Mesothelial cell of epicardium (in vitro differentiated cells): ENCODE measurements around the gene RIC1. TPM values are rescaled to one million over a fixed set of nuclear protein-coding genes. Genes with fewer than 3 reads are reported as not detected.
"Not testable (repeated sequence)": the region's sequence is repeated elsewhere in the genome, so short reads cannot be mapped to it uniquely, and the experiment has no call there.

Experiments
- DNase-seq, 2 experiments: peaks; one replicate each; pipeline ENCODE4 v3.0.0; 2021; ENCODE audit warnings: low spot score in 2 of 2; ENCODE audit not compliant: unreplicated experiment in 2 of 2
- H3K27ac Mint-ChIP-seq: 2 replicates; pipeline ENCODE4 v1.8.0; 2021; ENCODE audit warnings: mixed read lengths
- H3K27me3 Mint-ChIP-seq: 2 replicates; pipeline ENCODE4 v1.8.0; 2021; ENCODE audit warnings: low read depth, mixed read lengths
- H3K36me3 Mint-ChIP-seq: 2 replicates; pipeline ENCODE4 v1.8.0; 2021; ENCODE audit warnings: mixed read lengths
- H3K4me1 Mint-ChIP-seq: 2 replicates; pipeline ENCODE4 v1.8.0; 2021; ENCODE audit warnings: mixed read lengths
- H3K4me3 Mint-ChIP-seq: 2 replicates; pipeline ENCODE4 v1.8.0; 2021; ENCODE audit warnings: mild to moderate bottlenecking, moderate library complexity, mixed read lengths
- H3K9me3 Mint-ChIP-seq: 2 replicates; pipeline ENCODE4 v1.8.0; 2021; ENCODE audit warnings: mixed read lengths
- CTCF ChIP-seq: fragments of 200-600 bp; sonication (generic); IDR thresholded peaks from one replicate; pipeline ENCODE4 v1.5.0; 2021; ENCODE audit warnings: antibody characterized with exemption; ENCODE audit not compliant: unreplicated experiment
- total RNA-seq: library from RNA; stranded (reverse); gene quantifications from 3 replicates; pipeline ENCODE4 v1.2.1, GENCODE V29; 2021

Gene RIC1
- total RNA-seq, 1 donor from 2014 or later, result 39.2 TPM

GRCh38 chr9:5790923-5791322, 162.0 kb downstream of the RIC1 start:
- Mint-ChIP-seq H3K9me3 (no peaks in the 10 kb centered on the region), H3K4me1 (no peaks in the 10 kb centered on the region), H3K4me3 (no peak overlapping the region), H3K27ac (no peak overlapping the region), H3K27me3 (no peaks in the 10 kb centered on the region), H3K36me3 (peaks cover 28% of the 10 kb centered on the region)
- DNase-seq, result no peak
- TF ChIP-seq CTCF, result no peak

GRCh38 chr9:5791870-5792269, 163.0 kb downstream of the RIC1 start:
- Mint-ChIP-seq H3K4me1 (no peaks in the 10 kb centered on the region), H3K27me3 (no peaks in the 10 kb centered on the region), H3K9me3 (no peaks in the 10 kb centered on the region), H3K27ac (no peak overlapping the region), H3K36me3 (peaks cover 32% of the 10 kb centered on the region), H3K4me3 (no peak overlapping the region)
- no peak for TF ChIP-seq CTCF
- DNase-seq, result no peak

DNA sequence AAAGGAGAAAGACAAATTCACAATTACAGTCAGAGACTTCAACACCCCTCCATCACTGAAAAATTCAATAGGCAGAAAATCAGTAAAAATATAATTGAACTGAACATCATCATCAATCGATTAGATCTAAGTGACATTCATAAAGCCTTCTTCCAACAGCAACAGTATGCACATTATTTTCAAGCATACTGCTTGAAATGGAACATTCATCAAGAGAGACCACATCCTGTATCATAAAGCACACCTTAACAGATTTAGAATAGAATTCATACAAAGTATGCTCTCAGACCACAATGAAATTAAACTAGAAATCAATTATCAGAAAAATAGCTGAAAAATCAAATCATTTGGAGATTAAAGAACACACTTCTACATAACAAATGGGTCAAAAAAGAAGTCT, 164.9 kb downstream of the RIC1 start:
- H3K36me3 Mint-ChIP-seq, result peaks cover 34% of the 10 kb centered on the region
- H3K9me3 Mint-ChIP-seq, result no peaks in the 10 kb centered on the region
- DNase-seq, result no peak
- TF ChIP-seq CTCF, result no peak
- H3K4me1 Mint-ChIP-seq, result no peaks in the 10 kb centered on the region
- H3K27ac Mint-ChIP-seq, result no peak overlapping the region
- H3K4me3 Mint-ChIP-seq, result no peak overlapping the region
- H3K27me3 Mint-ChIP-seq, result no peaks in the 10 kb centered on the region

DNA sequence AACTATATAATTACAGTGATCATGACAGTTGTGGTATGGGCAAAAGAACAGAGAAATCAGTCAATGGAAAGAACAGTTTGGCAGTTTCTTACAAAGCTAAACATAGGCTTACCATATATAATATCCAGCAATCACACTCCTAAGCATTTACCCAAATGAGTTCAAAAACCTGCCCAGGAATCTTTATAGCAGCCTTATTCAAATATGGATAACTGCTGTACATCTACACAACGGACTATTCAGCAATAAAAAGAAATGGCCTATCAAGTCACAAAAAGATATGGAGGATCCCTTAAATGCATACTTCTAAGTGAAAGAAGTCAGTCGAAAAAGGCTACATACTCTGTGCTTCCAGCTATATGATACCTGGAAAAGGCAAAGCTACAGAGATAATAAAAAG, 167.4 kb downstream of the RIC1 start:
- peaks cover 12% of the 10 kb centered on the region for H3K4me1 Mint-ChIP-seq
- H3K9me3 Mint-ChIP-seq, result no peaks in the 10 kb centered on the region
- H3K27me3 Mint-ChIP-seq, result no peaks in the 10 kb centered on the region
- no peak for TF ChIP-seq CTCF
- DNase-seq, result no peak
- H3K27ac Mint-ChIP-seq, result no peak overlapping the region
- peaks cover 21% of the 10 kb centered on the region for H3K36me3 Mint-ChIP-seq
- no peak overlapping the region for H3K4me3 Mint-ChIP-seq

DNA sequence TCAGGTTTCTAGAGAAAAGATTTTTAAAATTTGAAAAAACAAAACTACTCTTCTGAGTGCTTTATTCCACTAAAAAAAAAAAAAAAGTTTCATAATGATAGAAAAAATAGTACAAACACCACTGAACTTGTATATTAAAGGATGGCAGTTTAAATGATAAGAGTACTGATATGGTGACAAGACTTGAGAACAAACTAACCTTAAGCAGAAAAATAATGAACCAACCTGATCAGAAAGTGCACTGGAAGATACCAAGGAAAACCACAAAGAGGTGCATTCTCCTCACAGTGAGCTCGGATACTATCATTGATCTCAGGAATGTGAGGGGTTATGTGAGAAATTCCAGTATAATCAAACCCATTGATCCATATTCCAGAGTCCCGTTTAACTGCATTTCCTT, 169.7 kb downstream of the RIC1 start:
- H3K4me3 Mint-ChIP-seq, result no peak overlapping the region
- no peak overlapping the region for H3K27ac Mint-ChIP-seq
- TF ChIP-seq CTCF, result no peak
- peaks cover 15% of the 10 kb centered on the region for H3K36me3 Mint-ChIP-seq
- no peak for DNase-seq
- H3K27me3 Mint-ChIP-seq, result no peaks in the 10 kb centered on the region
- no peaks in the 10 kb centered on the region for H3K9me3 Mint-ChIP-seq
- peaks cover 18% of the 10 kb centered on the region for H3K4me1 Mint-ChIP-seq

- Mint-ChIP-seq H3K36me3 (peaks cover 15% of the 10 kb centered on the region), H3K27me3 (no peaks in the 10 kb centered on the region), H3K4me3 (peak overlapping the region; percentile 38), H3K9me3 (no peaks in the 10 kb centered on the region), H3K27ac (no peak overlapping the region), H3K4me1 (peaks cover 18% of the 10 kb centered on the region)
- DNase-seq, result no peak
- TF ChIP-seq CTCF, result no peak
These were observed 170.4 kb downstream of the RIC1 start for GRCh38 chr9:5799314-5799713.

DNA sequence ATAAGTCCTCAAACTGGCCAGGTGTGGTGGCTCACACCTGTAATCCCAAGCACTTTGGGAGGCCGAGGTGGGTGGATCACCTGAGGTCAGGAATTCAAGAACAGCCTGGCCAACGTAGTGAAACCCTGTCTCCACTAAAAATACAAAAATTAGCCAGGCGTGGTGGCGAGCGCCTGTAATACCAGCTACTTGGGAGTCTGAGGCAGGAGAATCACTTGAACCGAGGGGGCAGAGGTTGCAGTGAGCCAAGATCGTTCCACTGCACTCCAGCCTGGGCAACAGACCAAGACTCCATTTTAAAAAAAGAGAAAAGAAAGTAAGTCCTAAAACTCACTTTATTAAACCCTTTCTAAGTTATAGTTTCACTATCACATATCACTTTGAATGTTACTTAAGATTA, 171.5 kb downstream of the RIC1 start:
- not testable (repeated sequence) for H3K4me3 Mint-ChIP-seq

More for the DNA sequence above, 171.5 kb downstream of the RIC1 start:
- Mint-ChIP-seq H3K4me1 (peaks cover 18% of the 10 kb centered on the region), H3K36me3 (peaks cover 13% of the 10 kb centered on the region)
- not testable (repeated sequence) for H3K9me3 Mint-ChIP-seq, H3K27me3 Mint-ChIP-seq, H3K27ac Mint-ChIP-seq, DNase-seq
